ENCODE data around the gene EFNB3. TPM values are rescaled to one million over a fixed set of nuclear protein-coding genes. Genes with fewer than 3 reads are reported as not detected.

EFNB3 gene
- total RNA-seq, 2 donors from 2014 or later, result 0.42 to 0.82 TPM

DNA sequence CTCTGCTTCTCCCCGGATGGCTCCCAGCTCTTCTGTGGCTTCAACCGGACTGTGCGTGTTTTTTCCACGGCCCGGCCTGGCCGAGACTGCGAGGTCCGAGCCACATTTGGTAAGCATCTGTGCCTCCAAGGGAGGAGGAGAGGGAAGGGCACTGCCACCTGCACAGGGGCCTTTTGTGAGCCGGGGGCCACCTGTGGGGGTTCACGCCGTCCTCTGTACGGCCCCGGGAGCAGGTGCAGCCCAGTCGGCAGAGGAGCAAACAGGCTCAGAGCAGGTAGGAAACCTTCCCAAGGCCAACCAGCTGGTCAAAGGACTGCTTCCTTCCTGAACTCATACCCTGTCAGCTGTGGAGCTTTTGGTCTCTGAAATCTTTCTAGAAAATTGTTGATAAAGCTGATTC, 3.3 kb upstream of the EFNB3 start:
- Histone ChIP-seq H3K9ac (ENCODE audit: low read depth in 2 of 2, low read length in 2 of 2) (no peak overlapping the region), H3K4me3 (no peak overlapping the region), H3K27me3 (peaks cover 18% of the 10 kb centered on the region), H3K27ac (no peak overlapping the region), H3K36me3 (no peaks in the 10 kb centered on the region), H3K4me1 (no peaks in the 10 kb centered on the region), H3K9me3 (no peaks in the 10 kb centered on the region)
- no peak for TF ChIP-seq CTCF (IDR thresholded peaks at IDR 0.05)
- no peak for DNase-seq
- intact Hi-C loops (cut with DNase I), result no loop called here

GRCh38 chr17:7702776-7703175, 2.2 kb upstream of the EFNB3 start:
- intact Hi-C loops (cut with DNase I), result no loop called here
- no peaks in the 10 kb centered on the region for H3K36me3 ChIP-seq
- H3K9ac ChIP-seq (ENCODE audit: low read depth in 2 of 2, low read length in 2 of 2), result no peak overlapping the region
- H3K4me3 ChIP-seq, result no peak overlapping the region
- no peaks in the 10 kb centered on the region for H3K4me1 ChIP-seq
- peaks cover 18% of the 10 kb centered on the region for H3K27me3 ChIP-seq
- no peak for TF ChIP-seq CTCF (IDR thresholded peaks at IDR 0.05)
- H3K9me3 ChIP-seq, result no peaks in the 10 kb centered on the region
- DNase-seq, result no peak
- H3K27ac ChIP-seq, result no peak overlapping the region

DNA sequence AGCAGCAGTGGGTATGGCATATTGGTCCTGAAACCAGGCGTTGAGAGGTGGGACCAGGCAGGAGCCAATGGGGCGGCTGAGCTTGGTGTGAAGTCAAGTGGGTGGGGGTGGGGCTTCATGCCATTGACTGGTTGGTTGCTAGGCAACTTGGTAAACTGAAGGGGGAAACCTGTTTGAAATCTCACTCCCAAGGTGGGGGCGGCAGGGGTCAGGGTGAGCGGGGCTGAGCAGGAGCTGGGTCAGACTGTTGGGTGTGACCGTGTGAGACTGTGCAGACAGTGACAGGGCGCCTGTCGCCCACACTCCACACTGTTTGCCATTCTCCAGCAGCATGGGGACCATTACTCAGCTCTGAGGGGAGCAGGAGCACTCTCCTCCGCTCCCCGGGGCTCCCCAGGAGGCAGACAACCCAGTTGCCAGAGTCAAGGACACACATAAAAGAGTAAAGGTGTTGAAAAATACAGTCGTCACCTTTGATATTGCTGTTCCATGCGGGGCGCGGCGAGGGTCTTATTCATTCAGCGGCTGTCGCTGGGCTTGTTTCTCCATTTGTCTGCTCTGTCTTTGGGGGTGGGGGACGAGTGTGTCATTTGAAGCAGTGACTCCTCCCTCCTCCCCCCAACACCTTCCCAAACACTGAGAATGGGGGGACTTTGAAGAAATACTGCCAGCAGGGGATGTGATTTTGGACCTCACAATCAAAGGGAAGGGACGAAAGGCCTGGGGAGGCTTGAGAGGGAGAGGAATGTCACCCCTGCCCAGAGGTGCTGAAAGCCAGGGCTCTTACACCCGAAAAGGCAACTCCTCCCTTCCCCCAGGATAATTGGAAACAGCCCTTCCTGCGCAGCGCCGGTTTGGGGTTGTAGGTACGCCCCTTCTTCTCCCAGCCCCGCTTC, 1.2 kb upstream of the EFNB3 start:
- Histone ChIP-seq H3K4me3 (no peak overlapping the region), H3K36me3 (no peaks in the 10 kb centered on the region), H3K27ac (no peak overlapping the region), H3K9me3 (no peaks in the 10 kb centered on the region), H3K27me3 (peaks cover 18% of the 10 kb centered on the region), H3K4me1 (no peaks in the 10 kb centered on the region), H3K9ac (ENCODE audit: low read depth in 2 of 2, low read length in 2 of 2) (no peak overlapping the region)
- intact Hi-C loops (cut with DNase I), result no loop called here
- no peak for DNase-seq
- TF ChIP-seq CTCF (IDR thresholded peaks at IDR 0.05), result no peak

GRCh38 chr17:7705269-7706255, 560 bp downstream of the EFNB3 start:
- H3K9me3 ChIP-seq, result no peaks in the 10 kb centered on the region
- H3K27ac ChIP-seq, result no peak overlapping the region
- H3K27me3 ChIP-seq, result peaks cover 18% of the 10 kb centered on the region
- peak overlapping the region; percentile 25 for H3K4me3 ChIP-seq
- H3K9ac ChIP-seq (ENCODE audit: low read depth in 2 of 2, low read length in 2 of 2), result no peak overlapping the region
- TF ChIP-seq CTCF (IDR thresholded peaks at IDR 0.05), result no peak
- H3K36me3 ChIP-seq, result no peaks in the 10 kb centered on the region
- no peak for DNase-seq
- intact Hi-C loops (cut with DNase I), result no loop called here
- H3K4me1 ChIP-seq, result no peaks in the 10 kb centered on the region

- H3K9ac ChIP-seq (ENCODE audit: low read depth in 2 of 2, low read length in 2 of 2), result no peak overlapping the region
- no peaks in the 10 kb centered on the region for H3K9me3 ChIP-seq
- H3K36me3 ChIP-seq, result no peaks in the 10 kb centered on the region
- intact Hi-C loops (cut with DNase I), result no loop called here
- no peak overlapping the region for H3K4me3 ChIP-seq
- H3K4me1 ChIP-seq, result no peaks in the 10 kb centered on the region
- no peak overlapping the region for H3K27ac ChIP-seq
- no peak for TF ChIP-seq CTCF (IDR thresholded peaks at IDR 0.05)
- no peak for DNase-seq
- H3K27me3 ChIP-seq, result peaks cover 18% of the 10 kb centered on the region
Observed at GRCh38 chr17:7706631-7707354, 1.8 kb downstream of the EFNB3 start.

Measured in colonic mucosa (tissue), 4 donors.